GM12892 (cell line): Measurements from ENCODE around the gene PNRC1.
"Not testable (repeated sequence)": the region's sequence is repeated elsewhere in the genome, so short reads cannot be mapped to it uniquely, and the experiment has no call there.

Experiments used
- POLR2A ChIP-seq: IDR thresholded peaks from 2 replicates; pipeline ENCODE4 v1.6.1; 2011; ENCODE audit warnings: low read depth, low read length, control low read depth
- POLR2AphosphoS5 ChIP-seq: IDR thresholded peaks from 2 replicates; pipeline ENCODE4 v1.6.1; 2011; ENCODE audit warnings: low read depth, low read length, control low read depth

GRCh38 chr6:89037901-89038293, 42.7 kb upstream of the PNRC1 start:
- not testable (repeated sequence) for TF ChIP-seq POLR2A, POLR2AphosphoS5
